H1 (cell line): ENCODE measurements around the gene MLNR. TPM values are rescaled to one million over a fixed set of nuclear protein-coding genes. Genes with fewer than 3 reads are reported as not detected.

Experiments used
- CTBP2 ChIP-seq: IDR thresholded peaks from 2 replicates; pipeline ENCODE4 v1.7.0; 2011; ENCODE audit warnings: borderline replicate concordance, mild to moderate bottlenecking, moderate library complexity, mixed read lengths, low read length; ENCODE audit not compliant: insufficient read depth, insufficient read length
- CTCF ChIP-seq, 3 experiments: IDR thresholded peaks; 1 replicate in 2 of 3; 2 replicates in 1 of 3; pipeline versions ENCODE4 v1.5.1 to v1.6.1; 2011; ENCODE audit warnings: low read length in 3 of 3, mild to moderate bottlenecking in 3 of 3, inconsistent platforms in 2 of 3, low read depth in 1 of 3, moderate library complexity in 1 of 3; ENCODE audit not compliant: insufficient read depth in 1 of 3; ENCODE audit errors: control extremely low read depth in 1 of 3
- GTF2F1 ChIP-seq: IDR thresholded peaks from 2 replicates; pipeline ENCODE4 v1.6.1; 2012; ENCODE audit warnings: low read depth, low read length, improper control_type of control experiment, borderline replicate concordance
- KDM4A ChIP-seq: IDR thresholded peaks from one replicate; pipeline ENCODE4 v1.7.1; 2012; ENCODE audit warnings: low read depth, mild to moderate bottlenecking, moderate library complexity, low read length, inconsistent platforms; ENCODE audit not compliant: severe bottlenecking
- POLR2A ChIP-seq, 2 experiments: IDR thresholded peaks; 1 replicate in 1 of 2; 2 replicates in 1 of 2; pipeline ENCODE4 v1.6.1; 2011; ENCODE audit warnings: low read depth in 2 of 2, low read length in 2 of 2, mild to moderate bottlenecking in 2 of 2; ENCODE audit errors: control extremely low read depth in 1 of 2
- RNF2 ChIP-seq: fragments of 200-900, 300-1000 bp; sonication (generic); IDR thresholded peaks from 2 replicates; pipeline ENCODE4 v1.7.1; 2016; ENCODE audit warnings: borderline replicate concordance, low read depth, mild to moderate bottlenecking, antibody characterized with exemption, low read length; ENCODE audit not compliant: poor library complexity, severe bottlenecking; ENCODE audit errors: missing control alignments
- SP1 ChIP-seq: IDR thresholded peaks from 2 replicates; pipeline ENCODE4 v1.6.1; 2011; ENCODE audit warnings: low read depth, low read length
- polyA plus RNA-seq, 7 experiments: library from polyadenylated mRNA; depleted of rRNA in 3 of 7; stranded (reverse) in 5 of 7; unstranded in 2 of 7; fragments of >200 nt in 5 of 7; fragments of 200-250 nt in 2 of 7; gene quantifications; 1 replicate in 5 of 7; 2 replicates in 1 of 7; 4 replicates in 1 of 7; pipeline versions ENCODE4 v1.2.1 to v1.2.3, GENCODE V29; 2011 to 2013; ENCODE audit warnings: missing spikeins in 2 of 7, mixed read lengths in 2 of 7
- total RNA-seq: library from RNA; stranded (reverse); fragmentation: NEBNext Ultra II Directional; extraction: Animal tissue kit (Norgen Biotek cat#: 25700); gene quantifications from 2 replicates; pipeline ENCODE4 v1.2.1, GENCODE V29; 2021
- TF ChIP-seq, protein P1 (sequence below): IDR thresholded peaks from 2 replicates; pipeline ENCODE4 v1.6.1; 2011; ENCODE audit warnings: low read length, improper control_type of control experiment

MLNR gene
- total and polyA plus RNA-seq, 2 of the 8 experiments (the other 6 are each of a cell fraction or from before 2014, with no cell fraction given): 0.24 to 0.29 TPM

GRCh38 chr13:49213997-49214916 is 5.9 kb upstream of the MLNR start (continued):
- TF ChIP-seq, protein P1, sequence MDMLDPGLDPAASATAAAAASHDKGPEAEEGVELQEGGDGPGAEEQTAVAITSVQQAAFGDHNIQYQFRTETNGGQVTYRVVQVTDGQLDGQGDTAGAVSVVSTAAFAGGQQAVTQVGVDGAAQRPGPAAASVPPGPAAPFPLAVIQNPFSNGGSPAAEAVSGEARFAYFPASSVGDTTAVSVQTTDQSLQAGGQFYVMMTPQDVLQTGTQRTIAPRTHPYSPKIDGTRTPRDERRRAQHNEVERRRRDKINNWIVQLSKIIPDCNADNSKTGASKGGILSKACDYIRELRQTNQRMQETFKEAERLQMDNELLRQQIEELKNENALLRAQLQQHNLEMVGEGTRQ: no peak
- TF ChIP-seq POLR2A (IDR thresholded peaks at IDR 0.05; ENCODE audit: control extremely low read depth in 1 of 2, low read depth in 2 of 2, low read length in 2 of 2) (no peak), SP1 (no peak), GTF2F1 (no peak), CTBP2 (no peak), CTCF (IDR thresholded peaks at IDR 0.05; ENCODE audit: control extremely low read depth in 1 of 3, insufficient read depth in 1 of 3, low read depth in 1 of 3, low read length in 3 of 3) (no peak), RNF2 (no peak), KDM4A (no peak)
- TF ChIP-seq, all 59 proteins: peak for 0
